ENCODE measurements around the gene PTPRT.

PTPRT gene

DNA sequence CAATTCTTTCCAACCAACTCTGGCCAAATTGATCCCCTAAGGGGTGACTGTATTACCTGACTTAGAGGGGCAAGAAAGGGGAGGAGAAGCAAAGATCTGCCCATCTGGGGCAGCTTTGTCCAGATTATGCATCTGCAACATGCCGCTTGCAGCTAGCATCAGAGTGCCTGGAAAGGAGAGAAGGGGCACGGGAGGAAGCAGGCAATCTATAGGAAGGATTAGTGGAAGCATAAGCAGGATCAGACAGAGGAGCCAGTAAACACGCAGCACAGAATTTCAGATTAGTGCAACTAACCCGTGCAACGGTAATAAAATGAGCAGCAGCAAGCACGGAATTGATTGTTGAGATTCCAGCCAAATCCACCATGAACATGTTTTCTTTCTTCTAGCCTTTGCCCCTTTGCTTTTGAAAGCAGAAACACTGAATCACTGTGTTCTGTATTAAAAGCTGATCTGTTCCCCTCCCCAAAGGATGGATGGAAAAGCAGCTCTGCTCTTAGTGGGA is 927.9 kb downstream of the PTPRT start:
- Histone ChIP-seq H3K27ac (ENCODE audit: low read depth in 2 of 2, low read length in 2 of 2) (no peak overlapping the region), H3K9me3 (ENCODE audit: control insufficient read depth in 2 of 2, low read length in 2 of 2) (no peaks in the 10 kb centered on the region), H3K36me3 (ENCODE audit: control insufficient read depth in 2 of 2, insufficient read depth in 2 of 2, low read length in 2 of 2) (no peaks in the 10 kb centered on the region), H3K4me3 (ENCODE audit: low read length in 2 of 2) (no peak overlapping the region), H3K4me1 (ENCODE audit: control insufficient read depth in 2 of 2, insufficient read depth in 2 of 2, low read length in 2 of 2) (no peaks in the 10 kb centered on the region), H3K9ac (ENCODE audit: low read depth in 1 of 2, low read length in 2 of 2) (no peak overlapping the region), H3K27me3 (ENCODE audit: control insufficient read depth in 2 of 2, insufficient read depth in 2 of 2, low read length in 2 of 2) (no peaks in the 10 kb centered on the region)

DNA sequence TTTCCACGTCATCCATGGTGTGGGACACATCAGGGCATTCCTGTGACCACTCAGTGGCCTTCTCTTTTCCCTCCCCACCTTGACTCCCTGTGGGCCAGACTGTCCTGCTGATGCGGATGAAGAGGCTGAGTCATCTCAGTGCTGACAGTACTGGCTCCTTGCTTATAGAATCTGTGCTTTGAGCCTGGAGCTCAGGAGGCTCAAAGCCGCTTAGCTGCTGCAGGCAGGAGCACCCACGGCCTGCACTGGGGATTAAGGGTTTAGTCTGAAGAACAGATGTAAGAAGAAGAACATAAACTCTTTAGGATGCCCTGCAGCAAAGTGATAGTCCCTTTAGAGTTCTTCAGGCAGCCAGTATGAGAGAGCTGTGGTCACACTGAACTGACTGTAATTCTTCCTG is 929.5 kb downstream of the PTPRT start:
- Histone ChIP-seq H3K36me3 (ENCODE audit: control insufficient read depth in 2 of 2, insufficient read depth in 2 of 2, low read length in 2 of 2) (no peaks in the 10 kb centered on the region), H3K27me3 (ENCODE audit: control insufficient read depth in 2 of 2, insufficient read depth in 2 of 2, low read length in 2 of 2) (no peaks in the 10 kb centered on the region), H3K4me3 (ENCODE audit: low read length in 2 of 2) (no peak overlapping the region), H3K9ac (ENCODE audit: low read depth in 1 of 2, low read length in 2 of 2) (no peak overlapping the region), H3K27ac (ENCODE audit: low read depth in 2 of 2, low read length in 2 of 2) (no peak overlapping the region), H3K4me1 (ENCODE audit: control insufficient read depth in 2 of 2, insufficient read depth in 2 of 2, low read length in 2 of 2) (no peaks in the 10 kb centered on the region), H3K9me3 (ENCODE audit: control insufficient read depth in 2 of 2, low read length in 2 of 2) (no peaks in the 10 kb centered on the region)

DNA sequence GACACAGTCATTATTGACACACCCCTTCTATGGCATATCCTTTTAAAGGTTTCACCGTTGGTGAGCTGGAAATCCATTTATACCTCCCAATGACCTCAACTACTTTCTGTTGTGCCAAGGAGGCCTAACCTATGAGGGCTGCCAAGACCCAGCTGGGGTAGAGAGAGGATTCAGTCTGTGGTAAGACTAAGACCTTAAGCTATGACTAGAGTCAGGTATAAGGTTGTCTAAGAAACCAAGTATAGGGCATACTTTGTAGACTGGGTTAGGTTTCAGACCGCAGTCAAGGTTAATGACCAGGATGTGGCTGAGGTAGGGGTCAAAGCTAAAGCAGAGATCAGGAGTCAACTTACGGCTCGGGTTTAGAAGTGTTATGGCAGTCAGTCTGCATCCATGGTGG is 930.3 kb downstream of the PTPRT start:
- Histone ChIP-seq H3K4me3 (ENCODE audit: low read length in 2 of 2) (no peak overlapping the region), H3K4me1 (ENCODE audit: control insufficient read depth in 2 of 2, insufficient read depth in 2 of 2, low read length in 2 of 2) (no peaks in the 10 kb centered on the region), H3K36me3 (ENCODE audit: control insufficient read depth in 2 of 2, insufficient read depth in 2 of 2, low read length in 2 of 2) (no peaks in the 10 kb centered on the region)

DNA sequence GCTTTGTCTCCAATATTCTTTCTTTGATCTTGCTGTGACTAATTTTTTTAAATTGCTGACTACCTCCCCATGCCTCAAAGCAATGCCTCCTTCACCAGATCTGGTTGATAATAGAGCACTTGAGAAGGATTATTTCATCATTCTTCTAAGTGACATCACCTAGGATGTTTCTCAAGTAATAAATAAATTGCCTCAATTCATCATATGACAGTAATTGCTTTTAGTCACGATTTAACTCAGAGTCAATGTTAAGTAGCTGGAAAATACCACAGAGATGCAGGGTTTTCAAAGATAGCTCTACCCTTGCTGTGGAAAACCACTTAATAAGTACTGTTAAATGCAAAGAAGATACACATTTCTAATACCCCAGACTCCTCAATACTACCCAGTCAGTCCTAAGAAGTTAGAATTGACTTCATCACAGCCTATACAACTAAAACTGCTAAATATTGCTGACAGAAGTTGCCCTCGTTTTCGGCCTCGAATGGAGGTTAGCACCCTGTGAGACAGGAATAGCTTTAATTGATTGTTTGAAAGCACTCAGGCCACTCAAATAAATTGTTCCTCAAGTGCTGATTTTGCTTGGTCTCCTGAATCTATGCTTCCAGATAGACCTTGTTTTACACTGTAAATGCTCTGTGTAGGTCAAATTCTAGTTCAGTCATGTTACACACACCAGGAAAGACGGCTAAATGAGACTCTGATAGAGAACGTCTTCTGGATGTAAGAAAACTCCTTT is 931.0 kb downstream of the PTPRT start:
- no peaks in the 10 kb centered on the region for H3K36me3 ChIP-seq (ENCODE audit: control insufficient read depth in 2 of 2, insufficient read depth in 2 of 2, low read length in 2 of 2)
- no peaks in the 10 kb centered on the region for H3K9me3 ChIP-seq (ENCODE audit: control insufficient read depth in 2 of 2, low read length in 2 of 2)
- H3K27me3 ChIP-seq (ENCODE audit: control insufficient read depth in 2 of 2, insufficient read depth in 2 of 2, low read length in 2 of 2): no peaks in the 10 kb centered on the region
- no peak overlapping the region for H3K4me3 ChIP-seq (ENCODE audit: low read length in 2 of 2)
- H3K9ac ChIP-seq (ENCODE audit: low read depth in 1 of 2, low read length in 2 of 2): no peak overlapping the region
- H3K27ac ChIP-seq (ENCODE audit: low read depth in 2 of 2, low read length in 2 of 2): no peak overlapping the region
- H3K4me1 ChIP-seq (ENCODE audit: control insufficient read depth in 2 of 2, insufficient read depth in 2 of 2, low read length in 2 of 2): no peaks in the 10 kb centered on the region

More for the DNA sequence above, 930.3 kb downstream of the PTPRT start:
- H3K9me3 ChIP-seq (ENCODE audit: control insufficient read depth in 2 of 2, low read length in 2 of 2): no peaks in the 10 kb centered on the region
- no peaks in the 10 kb centered on the region for H3K27me3 ChIP-seq (ENCODE audit: control insufficient read depth in 2 of 2, insufficient read depth in 2 of 2, low read length in 2 of 2)
- H3K27ac ChIP-seq (ENCODE audit: low read depth in 2 of 2, low read length in 2 of 2): no peak overlapping the region
- H3K9ac ChIP-seq (ENCODE audit: low read depth in 1 of 2, low read length in 2 of 2): no peak overlapping the region

DNA sequence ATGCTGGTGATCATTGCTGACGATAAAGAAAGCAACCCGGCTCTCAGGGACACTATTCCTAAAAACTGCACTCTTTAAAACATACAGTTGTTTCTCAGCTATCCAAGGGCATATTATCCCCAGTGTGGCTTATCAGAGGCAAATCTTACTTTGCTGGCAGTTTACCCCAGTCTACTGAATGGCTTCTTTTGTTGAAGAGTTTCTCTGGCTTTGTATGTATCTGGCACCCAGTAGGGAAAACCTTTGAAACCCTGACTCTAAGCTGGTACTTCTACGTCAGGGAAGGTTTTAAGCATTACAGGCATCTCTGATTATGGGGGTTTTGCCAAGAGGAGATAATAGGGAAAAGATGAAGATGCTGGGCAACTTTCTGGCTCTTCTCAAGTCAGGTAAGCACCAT is 933.9 kb downstream of the PTPRT start:
- H3K9ac ChIP-seq (ENCODE audit: low read depth in 1 of 2, low read length in 2 of 2): no peak overlapping the region
- no peak overlapping the region for H3K4me3 ChIP-seq (ENCODE audit: low read length in 2 of 2)
- no peaks in the 10 kb centered on the region for H3K27me3 ChIP-seq (ENCODE audit: control insufficient read depth in 2 of 2, insufficient read depth in 2 of 2, low read length in 2 of 2)
- H3K27ac ChIP-seq (ENCODE audit: low read depth in 2 of 2, low read length in 2 of 2): no peak overlapping the region
- no peaks in the 10 kb centered on the region for H3K36me3 ChIP-seq (ENCODE audit: control insufficient read depth in 2 of 2, insufficient read depth in 2 of 2, low read length in 2 of 2)
- no peaks in the 10 kb centered on the region for H3K4me1 ChIP-seq (ENCODE audit: control insufficient read depth in 2 of 2, insufficient read depth in 2 of 2, low read length in 2 of 2)
- no peaks in the 10 kb centered on the region for H3K9me3 ChIP-seq (ENCODE audit: control insufficient read depth in 2 of 2, low read length in 2 of 2)

DNA sequence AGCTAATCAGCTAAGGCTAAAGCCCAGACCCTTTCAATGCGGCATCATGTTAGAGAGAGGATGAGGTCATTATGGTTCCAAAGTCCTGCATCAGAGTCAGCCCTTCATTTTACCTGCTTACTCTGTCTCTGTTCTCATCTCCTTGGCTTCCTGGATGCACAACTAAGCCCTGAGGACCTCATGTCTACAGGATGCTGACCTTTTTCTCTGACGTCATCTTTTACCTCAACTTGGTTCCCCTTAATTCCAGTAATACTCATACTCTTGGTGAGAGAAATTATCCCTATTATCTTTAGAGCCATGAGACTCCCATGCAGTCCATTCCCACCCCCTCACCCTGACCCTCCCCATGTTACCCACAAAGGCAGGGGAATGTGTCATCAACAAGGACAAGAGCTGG is 935.0 kb downstream of the PTPRT start:
- H3K27ac ChIP-seq (ENCODE audit: low read depth in 2 of 2, low read length in 2 of 2): no peak overlapping the region
- no peaks in the 10 kb centered on the region for H3K36me3 ChIP-seq (ENCODE audit: control insufficient read depth in 2 of 2, insufficient read depth in 2 of 2, low read length in 2 of 2)
- no peaks in the 10 kb centered on the region for H3K27me3 ChIP-seq (ENCODE audit: control insufficient read depth in 2 of 2, insufficient read depth in 2 of 2, low read length in 2 of 2)
- H3K4me3 ChIP-seq (ENCODE audit: low read length in 2 of 2): no peak overlapping the region
- H3K9ac ChIP-seq (ENCODE audit: low read depth in 1 of 2, low read length in 2 of 2): no peak overlapping the region
- H3K9me3 ChIP-seq (ENCODE audit: control insufficient read depth in 2 of 2, low read length in 2 of 2): no peaks in the 10 kb centered on the region
- no peaks in the 10 kb centered on the region for H3K4me1 ChIP-seq (ENCODE audit: control insufficient read depth in 2 of 2, insufficient read depth in 2 of 2, low read length in 2 of 2)

DNA sequence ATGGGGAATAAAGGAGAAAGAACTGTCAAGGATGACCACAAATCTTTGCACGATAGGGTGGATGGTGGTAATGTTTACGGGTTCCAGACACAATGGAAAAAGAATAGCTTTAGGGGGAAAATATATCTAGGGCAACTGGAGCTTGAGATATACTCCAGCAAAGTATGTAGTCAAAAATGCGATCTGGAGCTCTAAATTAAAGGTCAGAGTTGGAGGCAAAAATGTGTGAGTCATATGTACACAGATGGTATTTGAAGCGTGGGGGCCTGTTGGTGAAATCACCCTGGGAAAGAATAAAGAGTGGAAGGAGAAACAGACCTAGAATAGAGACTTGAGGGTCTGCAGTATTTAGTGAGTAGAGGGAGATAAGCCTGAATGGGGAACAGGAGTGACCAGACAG is 937.6 kb downstream of the PTPRT start:
- Histone ChIP-seq H3K36me3 (ENCODE audit: control insufficient read depth in 2 of 2, insufficient read depth in 2 of 2, low read length in 2 of 2) (no peaks in the 10 kb centered on the region), H3K4me3 (ENCODE audit: low read length in 2 of 2) (no peak overlapping the region), H3K9ac (ENCODE audit: low read depth in 1 of 2, low read length in 2 of 2) (no peak overlapping the region), H3K9me3 (ENCODE audit: control insufficient read depth in 2 of 2, low read length in 2 of 2) (no peaks in the 10 kb centered on the region), H3K27me3 (ENCODE audit: control insufficient read depth in 2 of 2, insufficient read depth in 2 of 2, low read length in 2 of 2) (no peaks in the 10 kb centered on the region), H3K4me1 (ENCODE audit: control insufficient read depth in 2 of 2, insufficient read depth in 2 of 2, low read length in 2 of 2) (no peaks in the 10 kb centered on the region), H3K27ac (ENCODE audit: low read depth in 2 of 2, low read length in 2 of 2) (no peak overlapping the region)

DNA sequence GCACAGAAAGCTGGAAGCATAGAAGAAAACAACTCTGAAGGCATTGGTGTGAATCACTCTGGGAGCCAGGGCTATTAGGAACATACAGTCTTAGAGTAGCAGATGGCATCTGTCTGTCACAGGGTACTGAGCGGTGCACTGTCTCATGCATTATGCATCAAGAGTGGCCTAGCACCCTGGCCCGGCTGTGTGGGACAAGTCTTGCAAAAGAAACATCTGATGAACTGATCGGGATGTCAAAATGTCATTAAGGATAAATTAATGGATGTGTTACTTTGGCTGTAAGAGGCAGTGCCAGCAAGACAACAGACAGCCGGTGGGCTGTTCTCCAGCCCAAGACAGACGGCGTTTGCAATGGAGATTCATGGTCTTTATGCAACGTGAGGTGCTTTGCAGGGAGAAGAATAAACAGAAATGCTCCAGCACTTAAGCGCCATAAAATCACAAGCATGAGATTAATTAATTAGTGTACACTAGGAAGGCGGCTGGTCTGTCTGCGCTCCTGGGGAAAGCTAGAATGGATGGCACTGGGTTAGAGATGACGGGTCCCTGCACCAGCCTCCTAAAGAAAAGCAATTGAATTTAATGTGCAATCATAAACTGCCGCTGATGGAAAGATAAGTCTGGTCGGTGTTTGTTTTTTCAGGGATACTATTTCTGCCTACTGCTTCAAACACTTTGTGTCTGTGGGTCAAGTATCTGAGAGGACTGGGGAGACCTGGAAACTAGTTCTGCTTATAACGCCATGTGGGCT is 970.9 kb downstream of the PTPRT start:
- Histone ChIP-seq H3K9ac (ENCODE audit: low read depth in 1 of 2, low read length in 2 of 2) (no peak overlapping the region), H3K9me3 (ENCODE audit: control insufficient read depth in 2 of 2, low read length in 2 of 2) (no peaks in the 10 kb centered on the region), H3K4me3 (ENCODE audit: low read length in 2 of 2) (no peak overlapping the region), H3K27me3 (ENCODE audit: control insufficient read depth in 2 of 2, insufficient read depth in 2 of 2, low read length in 2 of 2) (no peaks in the 10 kb centered on the region), H3K36me3 (ENCODE audit: control insufficient read depth in 2 of 2, insufficient read depth in 2 of 2, low read length in 2 of 2) (no peaks in the 10 kb centered on the region), H3K27ac (ENCODE audit: low read depth in 2 of 2, low read length in 2 of 2) (no peak overlapping the region), H3K4me1 (ENCODE audit: control insufficient read depth in 2 of 2, insufficient read depth in 2 of 2, low read length in 2 of 2) (no peaks in the 10 kb centered on the region)

DNA sequence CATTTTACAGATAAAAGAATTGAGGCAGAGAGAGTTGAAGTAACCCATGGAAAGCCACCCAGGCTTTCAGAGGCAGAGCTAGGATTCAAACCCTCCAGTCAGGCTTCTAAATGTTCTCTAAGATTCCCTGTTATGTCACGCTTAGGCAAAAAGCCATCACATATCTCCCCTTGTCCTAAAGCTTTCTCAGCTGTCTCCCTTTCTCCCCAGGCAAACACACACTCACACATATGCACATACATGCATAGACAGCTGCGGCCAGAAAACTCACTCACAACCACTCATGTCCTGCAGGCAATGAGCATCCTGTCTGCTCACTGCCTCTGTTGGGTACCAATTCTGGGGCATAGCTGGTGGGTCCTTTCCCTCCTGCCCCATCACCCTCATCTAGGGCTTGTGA is 975.6 kb downstream of the PTPRT start:
- no peaks in the 10 kb centered on the region for H3K36me3 ChIP-seq (ENCODE audit: control insufficient read depth in 2 of 2, insufficient read depth in 2 of 2, low read length in 2 of 2)
- no peaks in the 10 kb centered on the region for H3K9me3 ChIP-seq (ENCODE audit: control insufficient read depth in 2 of 2, low read length in 2 of 2)
- H3K9ac ChIP-seq (ENCODE audit: low read depth in 1 of 2, low read length in 2 of 2): no peak overlapping the region
- H3K4me3 ChIP-seq (ENCODE audit: low read length in 2 of 2): no peak overlapping the region
- H3K4me1 ChIP-seq (ENCODE audit: control insufficient read depth in 2 of 2, insufficient read depth in 2 of 2, low read length in 2 of 2): no peaks in the 10 kb centered on the region
- H3K27me3 ChIP-seq (ENCODE audit: control insufficient read depth in 2 of 2, insufficient read depth in 2 of 2, low read length in 2 of 2): no peaks in the 10 kb centered on the region
- no peak overlapping the region for H3K27ac ChIP-seq (ENCODE audit: low read depth in 2 of 2, low read length in 2 of 2)

DNA sequence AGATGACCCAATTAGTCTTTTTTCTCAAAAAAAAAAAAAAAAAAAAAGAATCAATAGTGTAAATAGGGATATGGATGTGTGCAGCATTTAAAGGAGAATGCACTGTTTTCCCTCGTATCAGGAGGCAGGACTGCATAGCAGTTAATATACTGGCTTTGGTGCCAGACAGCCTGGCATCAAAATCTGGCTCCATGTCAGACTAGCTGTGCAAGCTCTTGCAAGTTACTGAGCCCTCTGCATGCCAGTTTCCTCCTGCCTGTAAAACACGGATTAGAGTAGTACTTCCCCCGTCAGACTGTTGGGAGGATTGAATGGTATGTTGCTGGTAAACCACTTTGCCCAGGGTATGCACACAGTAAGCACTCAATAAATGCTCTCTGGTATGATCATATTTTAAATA is 977.3 kb downstream of the PTPRT start:
- Histone ChIP-seq H3K27me3 (ENCODE audit: control insufficient read depth in 2 of 2, insufficient read depth in 2 of 2, low read length in 2 of 2) (no peaks in the 10 kb centered on the region), H3K9me3 (ENCODE audit: control insufficient read depth in 2 of 2, low read length in 2 of 2) (no peaks in the 10 kb centered on the region), H3K36me3 (ENCODE audit: control insufficient read depth in 2 of 2, insufficient read depth in 2 of 2, low read length in 2 of 2) (no peaks in the 10 kb centered on the region), H3K4me3 (ENCODE audit: low read length in 2 of 2) (no peak overlapping the region), H3K27ac (ENCODE audit: low read depth in 2 of 2, low read length in 2 of 2) (no peak overlapping the region), H3K9ac (ENCODE audit: low read depth in 1 of 2, low read length in 2 of 2) (no peak overlapping the region), H3K4me1 (ENCODE audit: control insufficient read depth in 2 of 2, insufficient read depth in 2 of 2, low read length in 2 of 2) (no peaks in the 10 kb centered on the region)
